ENCODE data around the gene PTPRC. TPM values are rescaled to one million over a fixed set of nuclear protein-coding genes. Genes with fewer than 3 reads are reported as not detected.

The PTPRC gene
- total and polyA plus RNA-seq, 2 experiments from 2014 or later: 0.66 to 0.86 TPM

GRCh38 chr1:198797656-198798055 lies 158.8 kb downstream of the PTPRC start:
- in situ Hi-C loops (cut with MboI): no loop called here
- WGBS, 2 experiments (ENCODE audit: low coverage in 1 of 2, low lambda C conversion rate in 2 of 2, missing lambda C conversion rate in 2 of 2): 31 to 34% methylated on average over 2 of the region's 2 CpGs
- no peak for TF ChIP-seq EZH2 (IDR thresholded peaks at IDR 0.05; ENCODE audit: insufficient read depth, poor library complexity, severe bottlenecking)
- TF ChIP-seq EZH2phosphoT487 (IDR thresholded peaks at IDR 0.05; ENCODE audit: insufficient read depth, low read depth): no peak

GRCh38 chr1:198798923-198799386 lies 160.1 kb downstream of the PTPRC start:
- Histone ChIP-seq H3K36me3 (ENCODE audit: low read depth) (no peaks in the 10 kb centered on the region), H3K79me2 (ENCODE audit: insufficient read depth) (no peaks in the 10 kb centered on the region), H4K20me1 (ENCODE audit: insufficient read depth) (no peaks in the 10 kb centered on the region), H3K9ac (no peak overlapping the region), H3K4me3 (no peak overlapping the region), H3F3A (ENCODE audit: insufficient read depth) (no peaks in the 10 kb centered on the region), H3K4me1 (ENCODE audit: insufficient read depth) (no peaks in the 10 kb centered on the region; the same call in 1 of the 2 replicates), H3K9me3 (ENCODE audit: low read depth) (no peaks in the 10 kb centered on the region), H3K4me2 (ENCODE audit: unreplicated experiment) (no peak overlapping the region), H2AFZ (no peak overlapping the region), H3K27me3 (replicated peaks; ENCODE audit: insufficient read depth) (no peaks in the 10 kb centered on the region), H3K27ac (no peak overlapping the region), H3K9me2 (ENCODE audit: insufficient read depth) (no peaks in the 10 kb centered on the region)
- no peak for TF ChIP-seq EZH2 (IDR thresholded peaks at IDR 0.05; ENCODE audit: insufficient read depth, poor library complexity, severe bottlenecking)
- no peak for TF ChIP-seq EZH2phosphoT487 (IDR thresholded peaks at IDR 0.05; ENCODE audit: insufficient read depth, low read depth)
- in situ Hi-C loops (cut with MboI): no loop called here
- 0 to 5% methylated on average over 1 of the region's 1 CpG for WGBS, 2 experiments (ENCODE audit: low coverage in 1 of 2, low lambda C conversion rate in 2 of 2, missing lambda C conversion rate in 2 of 2)
- no peak for DNase-seq

More at GRCh38 chr1:198797656-198798055, 158.8 kb downstream of the PTPRC start:
- Histone ChIP-seq H3K4me2 (ENCODE audit: unreplicated experiment) (no peak overlapping the region), H3K9me2 (ENCODE audit: insufficient read depth) (no peaks in the 10 kb centered on the region), H3K4me1 (ENCODE audit: insufficient read depth) (no peaks in the 10 kb centered on the region; the same call in 1 of the 2 replicates), H3F3A (ENCODE audit: insufficient read depth) (no peaks in the 10 kb centered on the region), H4K20me1 (ENCODE audit: insufficient read depth) (no peaks in the 10 kb centered on the region), H3K9me3 (ENCODE audit: low read depth) (no peaks in the 10 kb centered on the region), H3K4me3 (no peak overlapping the region), H3K9ac (no peak overlapping the region), H3K36me3 (ENCODE audit: low read depth) (no peaks in the 10 kb centered on the region), H3K27me3 (replicated peaks; ENCODE audit: insufficient read depth) (no peaks in the 10 kb centered on the region), H3K79me2 (ENCODE audit: insufficient read depth) (no peaks in the 10 kb centered on the region), H2AFZ (no peak overlapping the region), H3K27ac (no peak overlapping the region)
- DNase-seq: no peak

GRCh38 chr1:198805498-198806151 lies 166.8 kb downstream of the PTPRC start:
- H3K79me2 ChIP-seq (ENCODE audit: insufficient read depth): no peaks in the 10 kb centered on the region
- no peak for TF ChIP-seq EZH2 (IDR thresholded peaks at IDR 0.05; ENCODE audit: insufficient read depth, poor library complexity, severe bottlenecking)
- no peak for TF ChIP-seq EZH2phosphoT487 (IDR thresholded peaks at IDR 0.05; ENCODE audit: insufficient read depth, low read depth)
- H3K4me3 ChIP-seq: no peak overlapping the region
- peaks cover 4% of the 10 kb centered on the region; the same call in 1 of the 2 replicates for H3K4me1 ChIP-seq (ENCODE audit: insufficient read depth)
- no peaks in the 10 kb centered on the region for H3K9me3 ChIP-seq (ENCODE audit: low read depth)
- H3K9ac ChIP-seq: no peak overlapping the region
- H4K20me1 ChIP-seq (ENCODE audit: insufficient read depth): no peaks in the 10 kb centered on the region
- no peak overlapping the region for H3K27ac ChIP-seq
- H3K4me2 ChIP-seq (ENCODE audit: unreplicated experiment): no peak overlapping the region
- H3K27me3 ChIP-seq (replicated peaks; ENCODE audit: insufficient read depth): no peaks in the 10 kb centered on the region
- H2AFZ ChIP-seq: no peak overlapping the region
- DNase-seq: no peak
- in situ Hi-C loops (cut with MboI): no loop called here
- WGBS, 2 experiments (ENCODE audit: low coverage in 1 of 2, low lambda C conversion rate in 2 of 2, missing lambda C conversion rate in 2 of 2): 66 to 76% methylated on average over 5 of the region's 5 CpGs
- H3K36me3 ChIP-seq (ENCODE audit: low read depth): no peaks in the 10 kb centered on the region
- no peaks in the 10 kb centered on the region for H3K9me2 ChIP-seq (ENCODE audit: insufficient read depth)
- peaks cover 16% of the 10 kb centered on the region for H3F3A ChIP-seq (ENCODE audit: insufficient read depth)

- DNase-seq: no peak
- Histone ChIP-seq H3F3A (ENCODE audit: insufficient read depth) (peaks cover 16% of the 10 kb centered on the region), H4K20me1 (ENCODE audit: insufficient read depth) (no peaks in the 10 kb centered on the region), H3K9me2 (ENCODE audit: insufficient read depth) (no peaks in the 10 kb centered on the region), H3K79me2 (ENCODE audit: insufficient read depth) (no peaks in the 10 kb centered on the region), H3K36me3 (ENCODE audit: low read depth) (no peaks in the 10 kb centered on the region), H3K4me3 (no peak overlapping the region), H3K9me3 (ENCODE audit: low read depth) (no peaks in the 10 kb centered on the region), H2AFZ (no peak overlapping the region), H3K27ac (no peak overlapping the region), H3K27me3 (replicated peaks; ENCODE audit: insufficient read depth) (no peaks in the 10 kb centered on the region), H3K4me1 (ENCODE audit: insufficient read depth) (peaks cover 4% of the 10 kb centered on the region; the same call in 1 of the 2 replicates), H3K9ac (no peak overlapping the region), H3K4me2 (ENCODE audit: unreplicated experiment) (no peak overlapping the region)
- no peak for TF ChIP-seq EZH2phosphoT487 (IDR thresholded peaks at IDR 0.05; ENCODE audit: insufficient read depth, low read depth)
- no peak for TF ChIP-seq EZH2 (IDR thresholded peaks at IDR 0.05; ENCODE audit: insufficient read depth, poor library complexity, severe bottlenecking)
- WGBS, 2 experiments (ENCODE audit: low coverage in 1 of 2, low lambda C conversion rate in 2 of 2, missing lambda C conversion rate in 2 of 2): 77 to 78% methylated on average over 5 of the region's 5 CpGs
- in situ Hi-C loops (cut with MboI): no loop called here
Observed at GRCh38 chr1:198806861-198807260, 168.0 kb downstream of the PTPRC start.

Other genes starting within 250 kb of the PTPRC start
- not detected in 2 replicates for gene ATP6V1G3, start 98.4 kb upstream of the PTPRC start, total RNA-seq (2014; rRNA removed; shearing (Covaris generic))
- gene ATP6V1G3, start 98.4 kb upstream of the PTPRC start, polyA plus RNA-seq (2016; fragmentation: Nextera tagmentation; extraction: Ambion mirVana): 1.3 and 2.9 TPM in 2 replicates

Data from GM23248 (cell line).